WI38 (cell line): ENCODE measurements around the gene PCNT.

ENCODE experiments used
- H3K4me3 ChIP-seq: 2 replicates; pipeline ENCODE4 v1.5.1; 2011; ENCODE audit warnings: low read depth, mild to moderate bottlenecking, control low read depth, low read length
- TF ChIP-seq, protein P1 (sequence below): IDR thresholded peaks from 2 replicates; pipeline ENCODE4 v1.5.1; 2012; ENCODE audit warnings: low read depth, mild to moderate bottlenecking, control low read depth, low read length

The PCNT gene

DNA sequence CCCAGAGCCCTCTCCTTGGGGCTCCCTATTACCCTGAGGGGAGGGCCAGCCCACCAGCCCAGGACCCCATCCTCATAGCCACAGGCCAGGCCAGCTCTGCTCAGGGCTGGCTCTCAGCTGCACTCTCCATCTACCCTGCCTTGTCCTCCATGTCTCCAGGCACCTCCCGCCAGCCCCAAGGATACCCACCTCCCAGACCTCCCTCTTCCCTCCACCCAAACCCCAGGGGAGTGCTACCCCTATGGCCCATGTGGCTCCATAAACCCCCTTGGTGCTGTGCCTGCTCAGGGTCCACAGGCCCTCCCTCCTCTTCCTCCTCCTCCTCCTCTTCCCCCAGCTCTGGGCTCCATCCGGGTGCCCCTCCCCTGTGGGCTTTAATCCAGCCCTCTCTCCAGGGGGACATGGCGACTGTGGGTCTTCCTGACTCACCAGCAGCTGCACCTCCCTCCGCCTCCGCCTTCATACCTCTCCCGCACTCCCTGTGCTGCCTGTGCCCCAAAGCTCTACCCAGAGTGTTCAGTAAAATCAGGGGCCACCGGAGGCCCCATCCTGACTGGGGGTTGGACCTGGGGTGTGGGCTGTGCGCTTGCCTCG, 28.7 kb upstream of the PCNT start:
- no peak overlapping the region for H3K4me3 ChIP-seq
- TF ChIP-seq, protein P1, sequence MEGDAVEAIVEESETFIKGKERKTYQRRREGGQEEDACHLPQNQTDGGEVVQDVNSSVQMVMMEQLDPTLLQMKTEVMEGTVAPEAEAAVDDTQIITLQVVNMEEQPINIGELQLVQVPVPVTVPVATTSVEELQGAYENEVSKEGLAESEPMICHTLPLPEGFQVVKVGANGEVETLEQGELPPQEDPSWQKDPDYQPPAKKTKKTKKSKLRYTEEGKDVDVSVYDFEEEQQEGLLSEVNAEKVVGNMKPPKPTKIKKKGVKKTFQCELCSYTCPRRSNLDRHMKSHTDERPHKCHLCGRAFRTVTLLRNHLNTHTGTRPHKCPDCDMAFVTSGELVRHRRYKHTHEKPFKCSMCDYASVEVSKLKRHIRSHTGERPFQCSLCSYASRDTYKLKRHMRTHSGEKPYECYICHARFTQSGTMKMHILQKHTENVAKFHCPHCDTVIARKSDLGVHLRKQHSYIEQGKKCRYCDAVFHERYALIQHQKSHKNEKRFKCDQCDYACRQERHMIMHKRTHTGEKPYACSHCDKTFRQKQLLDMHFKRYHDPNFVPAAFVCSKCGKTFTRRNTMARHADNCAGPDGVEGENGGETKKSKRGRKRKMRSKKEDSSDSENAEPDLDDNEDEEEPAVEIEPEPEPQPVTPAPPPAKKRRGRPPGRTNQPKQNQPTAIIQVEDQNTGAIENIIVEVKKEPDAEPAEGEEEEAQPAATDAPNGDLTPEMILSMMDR = no peak

DNA sequence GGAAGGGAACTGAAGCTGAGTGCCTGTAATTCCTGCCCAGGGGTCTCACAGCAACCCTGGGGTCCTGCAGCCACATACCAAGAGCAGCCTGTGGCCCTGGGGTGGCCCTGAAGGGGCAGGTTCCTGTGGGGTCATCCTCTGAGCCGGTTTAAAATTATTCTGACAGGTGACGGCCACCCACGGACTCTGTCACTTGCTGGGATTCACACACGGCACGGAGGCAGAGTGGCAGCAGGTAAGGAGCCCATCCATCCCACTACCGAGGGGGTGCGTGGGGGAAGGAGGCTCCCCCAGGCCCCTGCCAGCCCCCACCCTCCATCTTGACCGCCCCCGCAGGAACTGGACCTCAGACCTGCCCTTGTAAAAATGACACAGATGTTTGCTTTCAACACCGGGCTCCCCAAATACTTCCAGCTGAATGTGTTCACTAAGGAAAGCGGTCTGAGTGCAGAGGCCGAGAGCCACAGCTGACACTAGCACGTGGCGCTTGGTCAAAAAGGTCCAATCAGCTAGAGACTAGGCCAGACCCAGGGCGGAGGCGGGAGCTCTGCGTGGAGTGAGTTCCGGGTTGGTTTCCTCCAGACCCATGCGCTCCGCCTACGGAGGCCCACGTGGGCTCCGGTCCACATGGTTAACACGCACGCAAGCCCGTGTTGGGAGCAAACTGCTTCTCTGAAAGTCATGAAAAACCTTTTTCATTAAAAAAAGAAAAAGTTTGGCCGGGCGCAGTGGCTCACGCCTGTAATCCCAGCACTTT, 27.8 kb upstream of the PCNT start:
- TF ChIP-seq, protein P1 = no peak
- no peak overlapping the region for H3K4me3 ChIP-seq

DNA sequence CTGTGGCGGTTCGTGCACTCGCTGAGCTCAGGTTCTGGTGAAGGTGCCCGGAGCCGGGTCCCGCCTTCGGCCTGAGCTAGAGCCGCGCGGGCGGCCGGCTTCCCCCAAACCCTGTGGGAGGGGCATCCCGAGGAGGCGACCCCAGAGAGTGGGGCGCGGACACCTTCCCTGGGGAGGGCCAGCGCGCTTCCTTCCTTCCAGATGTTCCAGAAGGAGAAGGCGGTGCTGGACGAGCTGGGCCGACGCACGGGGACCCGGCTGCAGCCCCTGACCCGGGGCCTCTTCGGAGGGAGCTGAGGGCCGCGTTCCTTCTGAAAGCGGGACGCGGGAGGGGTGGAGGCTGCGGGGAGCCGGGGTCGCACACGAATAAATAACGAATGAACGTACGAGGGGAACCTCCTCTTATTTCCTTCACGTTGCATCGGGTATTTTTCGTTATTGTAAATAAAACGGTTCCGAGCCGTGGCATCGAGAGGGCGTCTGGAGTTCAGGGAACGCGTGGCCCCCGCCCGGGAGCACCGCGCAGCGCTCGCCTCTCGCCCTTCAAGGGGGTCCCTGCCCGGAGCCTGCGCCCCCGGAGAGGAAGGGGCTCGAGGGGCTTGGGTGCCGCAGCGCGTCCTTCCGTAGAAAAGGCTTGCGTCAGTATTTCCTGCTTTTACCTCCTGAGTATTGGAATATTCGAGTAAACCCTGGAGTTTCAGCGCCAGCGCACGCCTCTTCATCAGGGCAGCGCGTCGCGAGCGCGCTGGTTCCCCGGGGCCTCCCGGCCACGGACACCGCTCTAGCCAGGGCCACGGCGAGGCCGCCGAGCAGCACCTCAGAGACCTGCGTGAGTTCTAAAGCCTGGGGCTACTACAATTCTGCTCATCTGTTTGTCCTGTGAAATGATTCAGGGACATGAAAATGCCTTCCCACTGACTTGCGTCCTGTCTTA, 26.4 kb upstream of the PCNT start:
- TF ChIP-seq, protein P1 = no peak
- H3K4me3 ChIP-seq = no peak overlapping the region

DNA sequence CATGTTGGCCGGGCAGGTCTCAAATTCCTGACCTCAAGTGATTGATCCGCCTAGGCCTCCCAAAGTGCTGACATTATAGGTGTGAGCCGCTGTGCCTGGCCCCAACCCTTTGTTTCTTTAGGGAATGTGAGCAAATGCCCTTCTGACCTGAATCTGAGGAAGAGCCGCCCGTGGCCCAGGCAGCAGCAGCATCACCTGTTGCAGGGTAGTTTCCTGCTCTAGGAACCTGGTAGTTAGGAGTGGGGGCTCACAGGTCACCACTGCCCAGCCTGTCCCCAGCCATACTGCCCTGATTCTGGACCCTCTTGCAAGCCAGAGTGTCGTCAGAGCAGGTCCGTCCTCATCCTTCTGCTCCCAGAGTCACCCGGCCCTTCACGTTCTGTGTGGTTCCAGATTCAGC, 24.8 kb upstream of the PCNT start:
- H3K4me3 ChIP-seq = no peak overlapping the region
- TF ChIP-seq, protein P1 = no peak

DNA sequence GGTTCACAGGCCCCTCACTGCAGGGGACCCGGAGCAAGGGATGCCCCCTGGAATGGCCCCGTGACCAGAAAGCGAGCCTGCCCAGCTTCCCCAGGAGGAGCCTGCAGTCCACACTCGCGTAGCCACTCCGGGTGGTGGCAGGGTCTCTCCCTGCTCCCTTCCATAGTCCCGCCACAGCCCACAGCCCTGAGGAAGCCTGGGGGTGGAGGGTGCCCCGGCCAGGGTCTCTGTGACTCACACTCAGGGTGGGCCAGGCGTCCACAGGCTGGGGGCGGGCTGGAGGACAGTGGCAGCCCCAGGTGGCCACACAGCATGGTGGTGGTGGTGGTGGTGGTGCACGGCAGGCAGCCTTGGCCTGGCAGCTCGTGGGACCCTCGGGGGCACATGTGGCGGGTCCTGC, 22.2 kb upstream of the PCNT start:
- no peak overlapping the region for H3K4me3 ChIP-seq
- TF ChIP-seq, protein P1 = no peak

DNA sequence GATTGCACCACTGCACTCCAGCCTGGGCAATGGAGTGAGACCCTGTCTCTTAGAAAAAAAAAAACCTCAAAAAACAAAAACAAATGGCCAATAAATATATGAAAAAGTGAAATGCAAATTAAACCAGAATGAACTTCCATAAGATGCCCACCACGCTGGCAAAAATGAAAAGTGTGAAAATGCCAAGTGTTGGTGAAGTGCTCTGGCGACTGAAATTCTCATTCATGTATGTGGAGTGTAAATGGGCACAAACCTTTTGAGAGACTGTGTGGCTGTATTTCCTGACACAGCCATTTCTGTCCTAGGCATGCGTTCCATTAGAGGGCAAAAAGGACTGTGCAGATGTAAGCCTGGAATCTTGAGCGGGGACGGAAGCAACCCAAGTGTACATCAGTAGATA, 19.5 kb upstream of the PCNT start:
- no peak overlapping the region for H3K4me3 ChIP-seq
- TF ChIP-seq, protein P1 = no peak
